Trophoblast cell (in vitro differentiated cells and primary cell): ENCODE results near the gene MED29.

ENCODE experiments used
- DNase-seq, 2 donors: peaks; one replicate each; pipeline ENCODE4 v3.0.0-alpha.2; 2016
- H2AFZ ChIP-seq: 2 replicates; pipeline ENCODE4 v1.6.1; 2013; ENCODE audit warnings: low read length, moderate library complexity, mild to moderate bottlenecking; ENCODE audit not compliant: insufficient read depth, poor library complexity
- H2AK5ac ChIP-seq: 2 replicates; pipeline ENCODE4 v1.6.1; 2013; ENCODE audit warnings: mild to moderate bottlenecking, low read length
- H2BK120ac ChIP-seq: 2 replicates; pipeline ENCODE4 v1.6.1; 2013; ENCODE audit warnings: low read length, mild to moderate bottlenecking, moderate library complexity; ENCODE audit not compliant: insufficient read depth, poor library complexity
- H2BK12ac ChIP-seq: 2 replicates; pipeline ENCODE4 v1.6.1; 2013; ENCODE audit warnings: mild to moderate bottlenecking, low read length, moderate library complexity
- H2BK5ac ChIP-seq: 2 replicates; pipeline ENCODE4 v1.6.1; 2013; ENCODE audit warnings: low read length, low read depth, moderate library complexity, mild to moderate bottlenecking; ENCODE audit not compliant: poor library complexity
- H3K14ac ChIP-seq: 2 replicates; pipeline ENCODE4 v1.6.1; 2013; ENCODE audit warnings: mild to moderate bottlenecking, low read length
- H3K18ac ChIP-seq: 2 replicates; pipeline ENCODE4 v1.6.1; 2013; ENCODE audit warnings: mild to moderate bottlenecking, low read length
- H3K23ac ChIP-seq: 2 replicates; pipeline ENCODE4 v1.6.1; 2013; ENCODE audit warnings: low read length
- H3K27ac ChIP-seq: 2 replicates; pipeline ENCODE4 v1.5.1; 2013; ENCODE audit warnings: low read depth, mild to moderate bottlenecking, inconsistent platforms, low read length, moderate library complexity
- H3K27me3 ChIP-seq: 2 replicates; pipeline ENCODE4 v1.6.1; 2013; ENCODE audit warnings: inconsistent platforms, mild to moderate bottlenecking, low read length, moderate library complexity; ENCODE audit not compliant: insufficient read depth
- H3K36me3 ChIP-seq, 2 experiments: 1 replicate in 1 of 2; 2 replicates in 1 of 2; pipeline ENCODE4 v1.6.1; 2013; ENCODE audit warnings: low read length in 2 of 2, mild to moderate bottlenecking in 2 of 2, moderate library complexity in 1 of 2; ENCODE audit not compliant: insufficient read depth in 2 of 2, control insufficient read depth in 1 of 2
- H3K4ac ChIP-seq: 2 replicates; pipeline ENCODE4 v1.6.1; 2013; ENCODE audit warnings: low read depth, mild to moderate bottlenecking, low read length, moderate library complexity
- H3K4me1 ChIP-seq, 2 experiments: 1 replicate in 1 of 2; 2 replicates in 1 of 2; pipeline ENCODE4 v1.6.1; 2013; ENCODE audit warnings: low read length in 2 of 2, mild to moderate bottlenecking in 2 of 2, moderate library complexity in 1 of 2; ENCODE audit not compliant: insufficient read depth in 2 of 2, control insufficient read depth in 1 of 2
- H3K4me2 ChIP-seq: 2 replicates; pipeline ENCODE4 v1.6.1; 2013; ENCODE audit warnings: inconsistent platforms, mild to moderate bottlenecking, low read length, moderate library complexity
- H3K4me3 ChIP-seq: 2 replicates; pipeline ENCODE4 v1.5.1; 2013; ENCODE audit warnings: mild to moderate bottlenecking, low read depth, low read length, inconsistent platforms
- H3K79me1 ChIP-seq: one replicate; pipeline ENCODE4 v1.6.1; 2013; ENCODE audit warnings: low read length
- H3K79me2 ChIP-seq: 2 replicates; pipeline ENCODE4 v1.6.1; 2013; ENCODE audit warnings: low read length, mild to moderate bottlenecking; ENCODE audit not compliant: control insufficient read depth, insufficient read depth, poor library complexity
- H3K9ac ChIP-seq: 2 replicates; pipeline ENCODE4 v1.6.1; 2013; ENCODE audit warnings: mild to moderate bottlenecking, low read length
- H3K9me3 ChIP-seq: 2 replicates; pipeline ENCODE4 v1.6.1; 2013; ENCODE audit warnings: low read depth, mild to moderate bottlenecking, control low read depth, inconsistent platforms, low read length; ENCODE audit not compliant: insufficient read depth
- H4K12ac ChIP-seq: 2 replicates; pipeline ENCODE4 v1.6.1; 2013; ENCODE audit warnings: low read depth, mild to moderate bottlenecking, low read length, moderate library complexity
- H4K8ac ChIP-seq: 2 replicates; pipeline ENCODE4 v1.6.1; 2013; ENCODE audit warnings: low read depth, mild to moderate bottlenecking, low read length, moderate library complexity
- H4K91ac ChIP-seq: one replicate; pipeline ENCODE4 v1.6.1; 2013; ENCODE audit warnings: low read depth, mild to moderate bottlenecking, low read length, moderate library complexity
- WGBS: extraction: QIAGEN DNeasy Blood & Tissue Kit; methylation state at CpG from one replicate; pipeline ENCODE4 v1.1.7; 2013; ENCODE audit warnings: missing lambda C conversion rate; ENCODE audit not compliant: insufficient read length, insufficient coverage; ENCODE audit errors: extremely low coverage; 5-methylcytosine and 5-hydroxymethylcytosine counted together

MED29 gene

GRCh38 chr19:39435499-39436349 is 44.5 kb downstream of the MED29 start, which contains the start of gene RPS16:
RPS16 (minus strand) TSS chr19:39435949; CDS start chr19:39435895, 54 bp downstream.
- H2BK5ac ChIP-seq, result peak within 1 kb of the TSS; percentile 84
- H3K4me1 ChIP-seq, result peaks cover 5 to 14% of the 10 kb centered on the region in 2 experiments
- H3K9me3 ChIP-seq, result no peaks in the 10 kb centered on the region
- peak within 1 kb of the TSS; percentile 95 for H2AK5ac ChIP-seq
- peak within 1 kb of the TSS; percentile 89 for H2BK120ac ChIP-seq
- H3K79me1 ChIP-seq, result peaks cover 6% of the 10 kb centered on the region
- peak within 1 kb of the TSS; percentile 42 for H3K27ac ChIP-seq
- H3K23ac ChIP-seq, result peak within 1 kb of the TSS; percentile 41
- peak within 1 kb of the TSS; percentile 45 for H2AFZ ChIP-seq
- H2BK12ac ChIP-seq, result no peak within 1 kb of the TSS
- WGBS, result no CpG with 5 or more reads among the region's 61 CpGs
- H4K8ac ChIP-seq, result peak within 1 kb of the TSS; percentile 93
- peak within 1 kb of the TSS; percentile 88 for H3K4me2 ChIP-seq
- peaks cover 10% of the 10 kb centered on the region for H3K79me2 ChIP-seq
- peak within 1 kb of the TSS; percentile 98 for H3K14ac ChIP-seq
- peak within 1 kb of the TSS; percentile 98 for H3K18ac ChIP-seq
- H3K4ac ChIP-seq, result peak within 1 kb of the TSS; percentile 100
- peak; percentile 99 for DNase-seq
- peak within 1 kb of the TSS; percentile 91 for H4K12ac ChIP-seq
- H4K91ac ChIP-seq, result peak within 1 kb of the TSS; percentile 95
- no peaks in the 10 kb centered on the region for H3K27me3 ChIP-seq
- H3K36me3 ChIP-seq, result peaks cover 22 to 26% of the 10 kb centered on the region in 2 experiments
- peak within 1 kb of the TSS; percentile 100 for H3K4me3 ChIP-seq
- peak within 1 kb of the TSS; percentile 100 for H3K9ac ChIP-seq

- peak overlapping the region; percentile 30 for H3K4ac ChIP-seq
- no peak overlapping the region for H2BK12ac ChIP-seq
- WGBS, result no CpG with 5 or more reads among the region's 2 CpGs
Measured at GRCh38 chr19:39436350-39436716, 45.2 kb downstream of the MED29 start.

GRCh38 chr19:39438270-39438934 is 47.2 kb downstream of the MED29 start:
- no peak overlapping the region for H3K18ac ChIP-seq
- DNase-seq, result peak; percentile 67 to 77
- no peak overlapping the region for H2AK5ac ChIP-seq
- no peak overlapping the region for H3K4me3 ChIP-seq
- no peak overlapping the region for H3K14ac ChIP-seq
- WGBS, result no CpG with 5 or more reads among the region's 9 CpGs
- no peak overlapping the region for H3K4me2 ChIP-seq
- no peak overlapping the region for H3K4ac ChIP-seq
- H4K91ac ChIP-seq, result no peak overlapping the region
- H3K27ac ChIP-seq, result no peak overlapping the region
- peak overlapping the region; percentile 43 for H4K8ac ChIP-seq
- no peak overlapping the region for H2BK5ac ChIP-seq
- H3K23ac ChIP-seq, result no peak overlapping the region
- H3K9me3 ChIP-seq, result no peaks in the 10 kb centered on the region
- no peaks in the 10 kb centered on the region for H3K27me3 ChIP-seq
- H3K9ac ChIP-seq, result no peak overlapping the region
- H3K79me1 ChIP-seq, result peaks cover 6% of the 10 kb centered on the region
- H3K36me3 ChIP-seq, result peaks cover 11 to 14% of the 10 kb centered on the region in 2 experiments
- H2BK12ac ChIP-seq, result no peak overlapping the region
- no peak overlapping the region for H2AFZ ChIP-seq
- H4K12ac ChIP-seq, result no peak overlapping the region
- H3K79me2 ChIP-seq, result peaks cover 10% of the 10 kb centered on the region
- no peak overlapping the region for H2BK120ac ChIP-seq
- peaks cover 5 to 10% of the 10 kb centered on the region in 2 experiments for H3K4me1 ChIP-seq

More at GRCh38 chr19:39436350-39436716, 45.2 kb downstream of the MED29 start:
- Histone ChIP-seq H3K9me3 (no peaks in the 10 kb centered on the region), H3K4me2 (peak overlapping the region; percentile 84), H2AK5ac (no peak overlapping the region), H3K23ac (no peak overlapping the region), H3K4me3 (no peak overlapping the region), H3K18ac (no peak overlapping the region), H3K27ac (peak overlapping the region; percentile 42), H4K12ac (peak overlapping the region; percentile 69), H3K9ac (peak overlapping the region; percentile 80), H2BK5ac (peak overlapping the region; percentile 41), H2AFZ (peak overlapping the region; percentile 45), H4K8ac (peak overlapping the region; percentile 90), H3K4me1 (peaks cover 5 to 10% of the 10 kb centered on the region in 2 experiments), H3K79me2 (peaks cover 10% of the 10 kb centered on the region), H2BK120ac (no peak overlapping the region), H3K36me3 (peaks cover 22 to 26% of the 10 kb centered on the region in 2 experiments), H3K27me3 (no peaks in the 10 kb centered on the region), H3K79me1 (peaks cover 6% of the 10 kb centered on the region), H4K91ac (peak overlapping the region; percentile 81), H3K14ac (peak overlapping the region; percentile 69)
- DNase-seq, result no peak

GRCh38 chr19:39444598-39445195 is 53.5 kb downstream of the MED29 start:
- Histone ChIP-seq H3K4me3 (peak overlapping the region; percentile 95), H3K4me2 (peak overlapping the region; percentile 74), H2BK12ac (no peak overlapping the region), H3K79me1 (peaks cover 9% of the 10 kb centered on the region), H3K36me3 (peaks cover 3 to 5% of the 10 kb centered on the region in 2 experiments), H2BK120ac (peak overlapping the region; percentile 15), H3K9me3 (no peaks in the 10 kb centered on the region), H3K27ac (peak overlapping the region; percentile 52), H3K4ac (peak overlapping the region; percentile 71), H3K9ac (peak overlapping the region; percentile 90), H2BK5ac (peak overlapping the region; percentile 50), H3K4me1 (peaks cover 8 to 16% of the 10 kb centered on the region in 2 experiments), H2AK5ac (peak overlapping the region; percentile 64), H4K91ac (peak overlapping the region; percentile 62), H3K23ac (no peak overlapping the region), H3K14ac (peak overlapping the region; percentile 60), H4K12ac (peak overlapping the region; percentile 63), H3K79me2 (peaks cover 27% of the 10 kb centered on the region), H2AFZ (peak overlapping the region; percentile 40), H4K8ac (peak overlapping the region; percentile 89), H3K18ac (peak overlapping the region; percentile 30), H3K27me3 (no peaks in the 10 kb centered on the region)
- peak in 1 of 2 donors; percentile 51 for DNase-seq
- WGBS, result no CpG with 5 or more reads among the region's 17 CpGs
